Mesenchymal stem cell (in vitro differentiated cells and primary cell): ENCODE results near the gene ADAMTSL3.

Source experiments
- DNase-seq: peaks from one replicate; pipeline ENCODE4 v3.0.0-alpha.2; 2013
- H2AFZ ChIP-seq: one replicate; pipeline ENCODE4 v1.6.1; 2013; ENCODE audit warnings: low read depth, mild to moderate bottlenecking, control low read depth, inconsistent platforms, low read length, moderate library complexity
- H2AK5ac ChIP-seq: 2 replicates; pipeline ENCODE4 v1.6.1; 2013; ENCODE audit warnings: low read length, moderate library complexity, mild to moderate bottlenecking, inconsistent platforms; ENCODE audit not compliant: severe bottlenecking
- H2BK120ac ChIP-seq: one replicate; pipeline ENCODE4 v1.6.1; 2013; ENCODE audit warnings: low read depth, mild to moderate bottlenecking, inconsistent platforms, low read length, moderate library complexity
- H2BK12ac ChIP-seq, 2 experiments: one replicate each; pipeline ENCODE4 v1.6.1; 2013; ENCODE audit warnings: inconsistent platforms in 2 of 2, low read length in 2 of 2, mild to moderate bottlenecking in 2 of 2, moderate library complexity in 2 of 2, control low read depth in 1 of 2
- H2BK15ac ChIP-seq: one replicate; pipeline ENCODE4 v1.6.1; 2013; ENCODE audit warnings: mild to moderate bottlenecking, low read depth, inconsistent platforms; ENCODE audit not compliant: poor library complexity, severe bottlenecking
- H2BK5ac ChIP-seq: 2 replicates; pipeline ENCODE4 v1.6.1; 2013; ENCODE audit warnings: low read depth, mild to moderate bottlenecking, low read length, control low read depth, inconsistent platforms; ENCODE audit not compliant: poor library complexity, severe bottlenecking
- H3K14ac ChIP-seq, 2 experiments: one replicate each; pipeline ENCODE4 v1.6.1; 2013; ENCODE audit warnings: inconsistent platforms in 2 of 2, low read length in 2 of 2, control low read depth in 1 of 2, mild to moderate bottlenecking in 1 of 2, moderate library complexity in 1 of 2
- H3K18ac ChIP-seq, 2 experiments: one replicate each; pipeline ENCODE4 v1.6.1; 2013; ENCODE audit warnings: inconsistent platforms in 2 of 2, low read length in 2 of 2, control low read depth in 1 of 2, low read depth in 1 of 2, mild to moderate bottlenecking in 1 of 2
- H3K23ac ChIP-seq, 2 experiments: one replicate each; pipeline ENCODE4 v1.6.1; 2013; ENCODE audit warnings: inconsistent platforms in 2 of 2, low read length in 2 of 2, mild to moderate bottlenecking in 2 of 2, moderate library complexity in 2 of 2, control low read depth in 1 of 2
- H3K27ac ChIP-seq: 2 replicates; pipeline ENCODE4 v1.5.1; 2013; ENCODE audit warnings: mild to moderate bottlenecking, moderate library complexity, low read length, control low read depth, inconsistent platforms; ENCODE audit not compliant: poor library complexity, severe bottlenecking
- H3K27me3 ChIP-seq, 2 experiments: 2 replicates each; pipeline versions ENCODE4 v1.6.1 to v1.7.0; 2013; ENCODE audit warnings: low read length in 2 of 2, mild to moderate bottlenecking in 2 of 2, moderate library complexity in 2 of 2, control low read depth in 1 of 2, inconsistent platforms in 1 of 2; ENCODE audit not compliant: control insufficient read depth in 1 of 2, insufficient read depth in 1 of 2
- H3K36me3 ChIP-seq, 2 experiments: 2 replicates each; pipeline versions ENCODE4 v1.6.1 to v1.7.0; 2013; ENCODE audit warnings: low read length in 2 of 2, control low read depth in 1 of 2, inconsistent platforms in 1 of 2, low read depth in 1 of 2, mild to moderate bottlenecking in 1 of 2; ENCODE audit not compliant: insufficient read depth in 2 of 2, control insufficient read depth in 1 of 2
- H3K4ac ChIP-seq, 2 experiments: one replicate each; pipeline ENCODE4 v1.6.1; 2013; ENCODE audit warnings: inconsistent platforms in 2 of 2, low read length in 2 of 2, mild to moderate bottlenecking in 2 of 2, moderate library complexity in 2 of 2, control low read depth in 1 of 2, low read depth in 1 of 2
- H3K4me1 ChIP-seq: 2 replicates; pipeline ENCODE4 v1.6.1; 2013; ENCODE audit warnings: low read depth, low read length, control low read depth; ENCODE audit not compliant: control insufficient read depth, insufficient read depth
- H3K4me2 ChIP-seq: 2 replicates; pipeline ENCODE4 v1.6.1; 2013; ENCODE audit warnings: low read length, mild to moderate bottlenecking, inconsistent platforms; ENCODE audit not compliant: poor library complexity, severe bottlenecking
- H3K4me3 ChIP-seq, 2 experiments: 2 replicates each; pipeline versions ENCODE4 v1.5.1 to v1.7.0; 2013; ENCODE audit warnings: low read length in 2 of 2, mild to moderate bottlenecking in 2 of 2, control low read depth in 1 of 2, low read depth in 1 of 2; ENCODE audit not compliant: insufficient read depth in 1 of 2
- H3K79me1 ChIP-seq: replicated peaks from 2 replicates; pipeline ENCODE4 v1.6.1; 2013; ENCODE audit warnings: mild to moderate bottlenecking, control low read depth, low read length, inconsistent platforms; ENCODE audit not compliant: poor library complexity, severe bottlenecking
- H3K9ac ChIP-seq: 2 replicates; pipeline ENCODE4 v1.7.0; 2013; ENCODE audit warnings: mild to moderate bottlenecking, low read length, moderate library complexity
- H3K9me3 ChIP-seq: 2 replicates; pipeline ENCODE4 v1.7.0; 2013; ENCODE audit warnings: mild to moderate bottlenecking, low read length; ENCODE audit not compliant: control insufficient read depth
- H4K8ac ChIP-seq: one replicate; pipeline ENCODE4 v1.6.1; 2013; ENCODE audit warnings: inconsistent platforms, mild to moderate bottlenecking, low read length, moderate library complexity
- H4K91ac ChIP-seq: one replicate; pipeline ENCODE4 v1.6.1; 2013; ENCODE audit warnings: mild to moderate bottlenecking, low read length, inconsistent platforms
- WGBS: methylation state at CpG from one replicate; pipeline ENCODE4 v1.1.7; 2013; ENCODE audit warnings: mixed read lengths; 5-methylcytosine and 5-hydroxymethylcytosine counted together

Gene ADAMTSL3

DNA sequence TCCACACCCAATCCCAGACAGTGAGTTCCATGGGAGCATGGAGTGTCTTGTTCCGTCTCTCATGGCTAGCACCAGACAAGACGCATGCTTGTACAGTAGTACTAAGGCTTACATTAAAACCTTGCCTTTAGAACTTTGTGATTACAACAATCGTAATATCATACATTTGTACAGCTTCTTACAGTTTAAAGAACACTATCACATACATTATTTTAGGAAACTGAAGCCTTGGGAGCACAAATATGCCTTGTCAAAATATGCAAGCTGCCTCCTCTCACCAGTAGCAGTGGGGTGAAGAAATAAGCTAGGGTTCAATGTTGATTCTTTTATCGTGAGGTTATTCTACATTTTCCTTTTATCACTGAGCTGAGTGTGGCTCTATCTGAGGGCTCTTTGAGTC, 36.8 kb downstream of the ADAMTSL3 start:
- H3K4ac ChIP-seq = no peak overlapping the region
- H3K23ac ChIP-seq = no peak overlapping the region
- no peak overlapping the region for H4K8ac ChIP-seq
- whole genome bisulfite sequencing = 94% methylated on average over 4 of the region's 4 CpGs
- no peaks in the 10 kb centered on the region for H3K27me3 ChIP-seq
- H3K79me1 ChIP-seq = no peaks in the 10 kb centered on the region
- peak overlapping the region in 1 of 2 experiments; percentile 30 for H2BK12ac ChIP-seq
- no peak overlapping the region for H4K91ac ChIP-seq
- H3K4me1 ChIP-seq = peaks cover 2% of the 10 kb centered on the region
- no peak overlapping the region for H3K4me3 ChIP-seq
- H2AK5ac ChIP-seq = no peak overlapping the region
- no peaks in the 10 kb centered on the region for H3K9me3 ChIP-seq
- H3K18ac ChIP-seq = peak overlapping the region in 1 of 2 experiments; percentile 54
- no peak overlapping the region for H3K27ac ChIP-seq
- H3K4me2 ChIP-seq = no peak overlapping the region
- no peak for DNase-seq
- no peak overlapping the region for H2BK5ac ChIP-seq
- no peak overlapping the region for H3K14ac ChIP-seq
- no peak overlapping the region for H2BK15ac ChIP-seq
- H2AFZ ChIP-seq = no peak overlapping the region
- no peak overlapping the region for H2BK120ac ChIP-seq
- H3K36me3 ChIP-seq = no peaks in the 10 kb centered on the region
- H3K9ac ChIP-seq = no peak overlapping the region

DNA sequence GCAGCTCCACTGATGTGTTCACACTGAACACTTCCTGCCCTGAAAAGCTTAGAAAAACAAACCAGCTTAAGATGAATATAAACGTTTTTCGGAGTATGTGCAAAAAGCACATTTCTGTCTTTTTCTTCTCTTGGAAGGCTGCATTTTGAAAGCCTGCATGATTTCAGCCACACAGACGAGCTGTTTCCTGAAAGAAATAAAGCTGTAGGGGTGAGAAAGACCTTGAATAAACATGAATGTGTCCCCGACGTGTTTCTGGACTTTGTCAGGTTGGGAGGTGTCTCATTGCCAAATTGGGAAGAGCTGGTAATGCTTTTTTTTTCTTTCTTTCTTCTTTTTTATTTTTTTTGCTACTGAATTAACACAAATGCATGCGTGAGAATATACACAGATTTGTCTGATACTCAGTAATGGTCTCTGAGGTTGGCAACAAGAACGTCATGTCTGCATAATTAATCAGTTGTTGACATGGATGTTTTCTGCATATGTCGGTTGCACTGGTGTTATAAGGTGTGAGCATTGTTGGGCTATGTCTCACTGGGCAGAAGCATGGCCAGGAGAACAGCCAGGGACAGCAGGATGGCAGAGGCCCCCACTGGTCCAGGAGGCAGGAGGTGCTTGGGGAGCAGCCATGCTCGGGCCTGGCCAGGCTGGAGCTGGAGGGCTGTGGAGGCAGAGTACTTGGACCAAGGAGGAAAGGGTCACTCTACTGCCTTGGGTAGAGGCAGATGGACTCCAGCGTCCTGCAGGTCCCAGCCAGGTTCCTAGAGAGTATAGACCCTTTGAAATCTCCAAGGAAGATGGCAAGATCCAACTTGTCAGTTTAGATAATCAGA, 39.0 kb downstream of the ADAMTSL3 start:
- H2BK120ac ChIP-seq = no peak overlapping the region
- peak; percentile 51 for DNase-seq
- H3K27me3 ChIP-seq = no peaks in the 10 kb centered on the region
- H2AK5ac ChIP-seq = no peak overlapping the region
- H3K36me3 ChIP-seq = no peaks in the 10 kb centered on the region
- H3K4me2 ChIP-seq = no peak overlapping the region
- H3K27ac ChIP-seq = no peak overlapping the region
- no peak overlapping the region for H2BK5ac ChIP-seq
- H3K4me1 ChIP-seq = peaks cover 2% of the 10 kb centered on the region
- peak overlapping the region in 1 of 2 experiments; percentile 78 for H3K4ac ChIP-seq
- no peak overlapping the region for H3K9ac ChIP-seq
- H3K9me3 ChIP-seq = no peaks in the 10 kb centered on the region
- peak overlapping the region; percentile 69 to 81 for H3K18ac ChIP-seq
- peak overlapping the region; percentile 87 to 95 for H2BK12ac ChIP-seq
- H3K23ac ChIP-seq = no peak overlapping the region
- no peaks in the 10 kb centered on the region for H3K79me1 ChIP-seq
- peak overlapping the region; percentile 97 for H4K91ac ChIP-seq
- H3K14ac ChIP-seq = no peak overlapping the region
- peak overlapping the region; percentile 76 for H4K8ac ChIP-seq
- no peak overlapping the region for H3K4me3 ChIP-seq
- peak overlapping the region; percentile 70 for H2AFZ ChIP-seq
- H2BK15ac ChIP-seq = no peak overlapping the region
- 43% methylated on average over 7 of the region's 10 CpGs for WGBS

DNA sequence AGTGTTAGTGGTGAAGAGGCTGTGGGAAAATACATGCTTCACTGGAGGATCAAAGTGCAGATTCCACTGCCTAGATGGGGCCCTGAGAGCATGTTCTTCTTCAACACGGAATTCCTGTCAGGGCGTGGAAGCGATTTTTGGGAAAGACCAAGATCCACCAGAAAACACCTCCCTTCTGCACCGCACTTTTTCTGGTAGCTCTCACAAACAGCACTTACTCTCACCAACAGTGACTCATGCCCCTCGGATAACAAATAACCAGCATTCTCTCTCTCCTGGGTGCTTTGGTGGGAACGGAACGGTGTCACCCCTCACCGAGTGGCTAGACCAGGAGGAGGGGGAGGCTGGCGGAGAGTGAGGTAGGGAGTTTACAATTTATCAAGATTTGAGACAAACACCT, 40.1 kb downstream of the ADAMTSL3 start:
- no peak overlapping the region for H4K8ac ChIP-seq
- WGBS = 3% methylated on average over 4 of the region's 9 CpGs

DNA sequence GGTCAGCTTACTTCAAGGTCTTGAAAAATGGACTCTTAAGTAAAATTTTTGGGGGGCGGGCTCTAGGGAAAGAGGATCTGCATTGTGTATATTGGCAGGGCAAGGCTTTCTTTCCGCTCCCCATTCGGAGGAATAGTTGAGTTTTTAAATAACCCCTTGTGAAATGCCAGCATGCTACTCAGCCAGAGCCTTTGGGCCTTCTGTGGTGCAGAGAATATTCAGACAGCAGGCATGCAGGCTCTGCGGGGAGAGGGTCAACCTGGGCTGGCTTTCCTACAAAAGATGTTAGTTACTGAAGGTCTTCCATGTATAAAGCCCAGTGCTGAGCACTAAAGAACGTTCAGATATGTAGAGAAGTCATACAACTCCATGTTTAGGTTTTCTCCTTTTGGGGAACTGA, 40.6 kb downstream of the ADAMTSL3 start:
- Histone ChIP-seq H3K4ac (peak overlapping the region in 1 of 2 experiments; percentile 38), H3K9ac (no peak overlapping the region), H2BK15ac (no peak overlapping the region), H3K9me3 (no peaks in the 10 kb centered on the region), H3K4me1 (peaks cover 2% of the 10 kb centered on the region), H3K36me3 (no peaks in the 10 kb centered on the region), H4K8ac (no peak overlapping the region), H3K18ac (no peak overlapping the region), H4K91ac (no peak overlapping the region), H2AFZ (no peak overlapping the region), H3K79me1 (no peaks in the 10 kb centered on the region), H2AK5ac (no peak overlapping the region), H3K14ac (no peak overlapping the region), H2BK5ac (no peak overlapping the region), H3K27me3 (no peaks in the 10 kb centered on the region), H2BK12ac (no peak overlapping the region), H3K27ac (no peak overlapping the region), H3K23ac (no peak overlapping the region), H3K4me2 (no peak overlapping the region), H2BK120ac (peak overlapping the region; percentile 71), H3K4me3 (no peak overlapping the region)
- DNase-seq = peak; percentile 20
- 58% methylated on average over 5 of the region's 5 CpGs for WGBS

More for the DNA sequence above, 40.1 kb downstream of the ADAMTSL3 start:
- Histone ChIP-seq H2BK5ac (no peak overlapping the region), H2AFZ (no peak overlapping the region), H3K18ac (peak overlapping the region; percentile 55 to 70), H3K27me3 (no peaks in the 10 kb centered on the region), H3K4ac (no peak overlapping the region), H3K4me3 (no peak overlapping the region), H3K14ac (peak overlapping the region in 1 of 2 experiments; percentile 68), H2BK15ac (no peak overlapping the region), H3K23ac (no peak overlapping the region), H2AK5ac (no peak overlapping the region), H3K4me1 (peaks cover 2% of the 10 kb centered on the region), H3K36me3 (no peaks in the 10 kb centered on the region), H3K9ac (no peak overlapping the region), H2BK12ac (peak overlapping the region in 1 of 2 experiments; percentile 29), H3K4me2 (peak overlapping the region; percentile 5), H3K27ac (no peak overlapping the region), H3K79me1 (no peaks in the 10 kb centered on the region), H2BK120ac (no peak overlapping the region), H4K91ac (no peak overlapping the region), H3K9me3 (no peaks in the 10 kb centered on the region)
- DNase-seq = peak; percentile 75
